HG03159 (cell line): Measurements from ENCODE around the gene APH1B.

Experiments
- ATAC-seq: cut with Tn5 transposase; IDR thresholded peaks from one replicate; pipeline ENCODE4 v1.9.1; 2021; ENCODE audit warnings: mild to moderate bottlenecking, moderate library complexity; ENCODE audit not compliant: unreplicated experiment

The APH1B gene

GRCh38 chr15:63251701-63252100, 25.7 kb upstream of the APH1B start:
- ATAC-seq: no peak

- ATAC-seq: no peak
These were observed 25.1 kb upstream of the APH1B start for GRCh38 chr15:63252292-63252691.

- no peak for ATAC-seq
These were observed 22.4 kb upstream of the APH1B start for GRCh38 chr15:63254991-63255390.

DNA sequence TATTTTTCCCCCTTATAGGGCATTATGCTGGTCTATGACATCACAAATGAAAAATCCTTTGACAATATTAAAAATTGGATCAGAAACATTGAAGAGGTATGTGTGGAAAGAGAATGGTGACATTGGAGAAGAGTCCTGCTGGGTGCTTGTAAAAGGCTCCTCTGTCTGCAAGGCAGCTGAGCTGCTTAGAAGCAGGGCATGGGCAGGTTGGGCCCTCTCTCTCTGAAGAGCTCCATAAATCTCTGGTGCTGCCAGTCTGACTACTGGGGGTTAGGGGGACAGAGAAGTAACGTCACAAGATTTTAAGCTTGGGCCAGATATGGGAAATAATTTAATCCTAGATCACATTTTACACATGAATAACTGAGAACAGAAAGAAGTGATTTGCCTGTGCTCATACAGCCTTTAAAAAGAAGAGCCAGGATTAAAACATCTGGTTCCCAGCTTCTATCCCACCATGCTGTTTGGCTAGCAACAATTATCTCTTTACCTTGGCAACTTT, 21.9 kb upstream of the APH1B start:
- no peak for ATAC-seq

DNA sequence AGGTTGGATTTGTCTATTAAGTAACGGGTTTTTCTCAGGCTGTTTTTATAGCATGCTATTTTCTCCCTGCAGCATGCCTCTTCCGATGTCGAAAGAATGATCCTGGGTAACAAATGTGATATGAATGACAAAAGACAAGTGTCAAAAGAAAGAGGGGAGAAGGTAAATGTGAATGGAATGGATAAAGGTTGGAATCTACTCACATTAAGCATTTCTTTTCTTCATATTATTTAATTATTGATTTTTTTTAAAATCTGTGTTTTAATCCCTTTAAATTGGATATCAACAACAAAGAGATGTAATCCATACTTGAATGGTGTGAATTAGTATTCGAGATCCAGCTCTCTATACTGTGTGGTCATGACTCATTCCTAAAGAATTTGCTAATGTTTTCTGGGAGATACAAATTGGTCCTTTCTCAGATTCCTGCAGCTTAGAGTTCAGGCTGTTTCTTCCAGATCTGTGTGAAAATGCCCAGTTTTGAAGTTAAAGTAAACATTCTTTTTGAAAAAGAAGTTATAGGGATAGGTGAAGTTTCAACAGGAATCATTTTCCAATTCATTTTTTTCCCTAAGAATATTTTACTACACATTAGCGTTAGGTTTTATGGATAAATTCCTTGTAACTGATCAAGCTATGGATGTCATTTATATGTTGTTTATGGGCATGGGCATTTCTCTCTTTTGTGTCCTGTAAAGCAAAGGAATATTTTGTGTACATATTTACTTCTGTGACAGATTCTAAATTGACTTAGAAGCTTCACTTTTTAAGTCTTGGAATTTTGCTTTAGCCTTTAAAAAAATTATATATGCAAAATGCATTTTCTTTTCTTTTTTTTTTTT, 20.8 kb upstream of the APH1B start:
- ATAC-seq: no peak

GRCh38 chr15:63258658-63259057, 18.7 kb upstream of the APH1B start:
- ATAC-seq: no peak

DNA sequence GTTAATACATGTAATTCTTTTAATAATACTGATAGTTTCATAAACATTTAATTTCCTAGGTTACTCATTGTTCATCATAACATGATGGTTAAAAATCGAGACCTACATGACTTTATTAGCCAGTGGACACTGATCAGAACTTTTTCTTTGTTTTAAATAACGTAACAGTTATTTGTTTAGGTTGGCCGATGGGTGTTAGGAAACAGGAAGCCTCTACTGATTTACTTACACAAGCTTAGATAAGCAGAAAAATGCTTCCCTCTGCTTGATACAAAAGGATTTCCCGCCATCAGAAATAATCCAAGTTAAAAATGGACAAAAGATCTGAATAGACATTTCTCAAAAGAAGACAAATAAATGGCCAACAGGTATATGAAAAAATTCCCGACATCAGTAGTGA, 16.6 kb upstream of the APH1B start:
- no peak for ATAC-seq

DNA sequence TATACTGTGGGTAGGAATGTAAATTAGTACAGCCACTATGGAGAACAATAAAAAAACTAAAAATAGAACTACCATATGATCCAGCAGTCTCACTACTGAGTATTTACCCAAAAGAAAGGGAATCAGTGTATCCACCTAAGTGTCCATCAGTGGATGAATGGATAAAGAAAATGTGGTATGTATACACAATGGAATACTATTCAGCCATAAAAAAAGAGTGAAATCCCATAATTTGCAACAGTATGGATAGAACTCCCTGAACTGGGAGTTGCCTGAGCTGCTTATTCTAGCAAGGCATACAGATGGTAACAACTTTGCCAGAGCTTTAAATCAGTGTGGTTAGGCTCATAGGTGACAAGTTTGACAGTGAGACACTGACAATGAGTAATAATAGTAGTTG, 16.1 kb upstream of the APH1B start:
- ATAC-seq: no peak

- ATAC-seq: no peak
These were observed 13.9 kb upstream of the APH1B start for GRCh38 chr15:63263519-63263918.

DNA sequence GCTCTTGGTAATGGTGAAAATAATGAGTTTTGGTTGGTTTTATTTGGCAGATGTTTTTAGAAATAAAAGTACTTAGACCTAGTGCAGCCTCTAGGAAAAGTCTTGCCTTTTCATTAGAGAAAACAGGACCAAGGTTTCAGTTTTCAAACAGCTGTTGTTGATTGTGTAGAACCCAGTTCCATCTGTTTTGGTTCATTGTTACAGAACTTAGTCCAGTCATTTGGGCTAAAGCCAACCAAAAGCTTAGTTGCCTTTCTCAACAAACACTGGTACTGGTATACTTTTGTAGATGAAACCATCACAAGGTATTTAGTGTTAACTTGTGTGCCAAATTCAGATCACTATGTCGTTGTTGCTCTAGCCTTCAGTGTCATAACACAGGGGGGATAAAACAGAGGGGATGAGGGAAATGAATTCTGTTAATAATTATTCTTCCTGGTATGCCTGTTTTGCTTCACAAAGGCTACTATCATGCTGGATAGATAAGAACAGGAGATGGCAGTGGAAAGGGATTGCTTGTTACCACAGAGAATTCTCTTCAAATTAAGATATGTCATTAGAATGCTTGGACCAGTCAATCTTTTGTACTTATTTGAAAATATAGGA, 12.6 kb upstream of the APH1B start:
- no peak for ATAC-seq

- ATAC-seq: no peak
These were observed 3.0 kb upstream of the APH1B start for GRCh38 chr15:63274427-63274826.

- no peak for ATAC-seq
These were observed 915 bp upstream of the APH1B start for GRCh38 chr15:63276342-63277037.

- ATAC-seq: no peak
These were observed 570 bp downstream of the APH1B start for GRCh38 chr15:63277893-63278456.

GRCh38 chr15:63283126-63283525, 5.7 kb downstream of the APH1B start:
- ATAC-seq: no peak

GRCh38 chr15:63284335-63284734, 6.9 kb downstream of the APH1B start:
- no peak for ATAC-seq

- no peak for ATAC-seq
These were observed 9.7 kb downstream of the APH1B start for GRCh38 chr15:63287109-63287508.

DNA sequence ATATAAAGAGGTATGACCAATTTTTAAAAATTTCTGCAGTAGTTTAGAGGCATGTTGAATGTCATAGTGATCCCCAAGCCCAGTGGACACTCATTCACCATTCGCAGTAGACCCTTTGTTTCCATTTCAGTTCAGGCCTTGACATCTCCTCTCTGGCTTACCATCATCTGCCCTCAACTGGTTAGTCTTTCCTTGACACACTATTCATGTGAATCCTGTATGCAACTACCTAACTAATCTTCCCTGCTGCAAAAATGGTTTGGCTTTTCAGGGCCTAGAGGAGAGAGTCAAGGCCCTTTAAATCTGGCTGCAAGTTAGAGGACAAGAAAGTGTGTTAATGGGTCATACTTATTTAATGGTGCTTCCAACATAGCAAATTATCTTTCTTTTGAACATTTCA, 10.9 kb downstream of the APH1B start:
- no peak for ATAC-seq

DNA sequence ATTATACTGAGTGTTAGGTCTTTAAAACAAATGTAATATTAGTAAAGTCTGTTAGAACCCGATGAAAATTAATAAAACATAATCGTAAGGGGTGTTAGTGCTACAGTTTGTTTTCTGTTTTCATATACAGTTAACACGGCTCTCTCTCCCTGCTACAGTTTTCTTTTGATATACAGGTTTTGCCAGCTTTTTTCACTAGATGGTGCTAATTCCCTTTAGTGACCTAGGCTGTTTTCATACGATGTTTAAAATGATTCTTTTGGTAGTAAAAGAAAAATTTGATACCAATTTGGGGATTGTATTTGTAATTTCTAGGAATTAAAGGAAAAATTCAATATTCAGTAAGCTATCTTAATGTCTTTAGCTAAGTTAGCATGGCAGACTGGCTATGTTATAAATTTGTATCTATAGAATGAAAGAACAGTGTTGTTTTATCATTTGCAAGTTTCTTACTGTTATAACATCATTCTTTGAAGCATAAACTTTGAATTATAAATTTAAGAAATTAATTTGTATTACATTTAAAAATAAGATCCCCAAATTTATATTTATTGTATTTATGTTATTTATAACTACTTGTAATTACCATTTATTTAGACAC, 11.5 kb downstream of the APH1B start:
- ATAC-seq: no peak

DNA sequence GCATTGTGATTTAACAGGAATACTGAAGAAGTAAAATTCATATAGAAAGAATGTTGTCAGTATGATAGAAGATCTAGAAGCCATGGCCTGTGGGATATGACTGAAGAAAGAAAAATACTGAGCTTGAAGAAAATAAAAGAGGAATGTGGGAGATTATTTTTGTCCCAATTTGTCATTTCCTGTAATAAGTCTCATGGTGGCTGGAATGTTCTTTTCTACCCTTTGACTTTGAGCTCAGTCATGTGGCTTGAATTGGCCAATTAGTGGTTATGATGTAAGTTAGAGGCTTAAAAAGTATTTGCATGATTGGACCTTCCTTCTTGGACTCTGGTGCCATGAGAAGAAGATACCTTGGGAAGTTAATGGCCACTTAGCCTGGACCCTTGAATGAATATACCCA, 14.1 kb downstream of the APH1B start:
- no peak for ATAC-seq

DNA sequence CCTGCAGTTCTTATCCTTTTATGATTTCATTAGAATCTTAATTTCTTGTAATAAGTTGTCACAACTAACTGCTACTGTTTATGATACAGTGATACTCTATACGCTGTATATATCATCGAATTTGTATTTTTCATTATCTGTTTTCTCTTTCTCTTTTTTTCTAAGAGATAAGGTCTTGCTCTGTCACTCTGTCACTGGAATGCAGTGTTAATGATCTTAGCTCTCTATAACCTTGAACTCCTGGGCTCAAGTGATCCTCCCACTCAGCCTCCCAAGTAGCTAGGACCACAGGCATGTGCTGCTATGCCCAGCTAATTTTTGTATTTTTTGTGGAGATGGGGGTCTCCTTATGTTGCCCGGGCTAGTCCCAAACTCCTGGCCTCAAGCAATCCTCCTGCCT, 14.8 kb downstream of the APH1B start:
- no peak for ATAC-seq

DNA sequence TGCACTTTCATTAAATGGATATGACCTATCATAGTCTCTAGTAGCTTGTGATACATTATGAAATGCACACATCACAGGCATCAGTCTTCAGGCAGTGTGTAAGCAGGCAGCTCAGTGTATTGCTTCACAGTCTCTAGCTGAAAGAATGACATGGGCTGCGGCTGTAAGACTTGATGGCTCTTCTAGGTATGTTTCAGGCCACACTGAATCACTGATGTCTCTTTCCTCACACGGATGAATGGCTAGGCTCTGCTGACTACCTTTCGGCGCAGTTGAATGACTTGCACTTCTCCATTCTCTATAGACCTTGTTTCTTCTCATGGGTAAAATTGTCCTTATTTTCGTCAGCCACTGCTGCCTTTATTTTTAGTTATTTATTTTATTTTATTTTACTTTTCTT, 15.4 kb downstream of the APH1B start:
- no peak for ATAC-seq
